HG02938 (cell line): ENCODE measurements around the gene GABBR2.

Experiments
- ATAC-seq: cut with Tn5 transposase; IDR thresholded peaks from one replicate; pipeline ENCODE4 v1.9.1; 2021; ENCODE audit warnings: mild to moderate bottlenecking, moderate library complexity; ENCODE audit not compliant: unreplicated experiment

Gene GABBR2

GRCh38 chr9:98248737-98249474, 459.8 kb downstream of the GABBR2 start:
- no peak for ATAC-seq

- no peak for ATAC-seq
These were observed 460.7 kb downstream of the GABBR2 start for GRCh38 chr9:98247831-98248657.

- no peak for ATAC-seq
These were observed 466.3 kb downstream of the GABBR2 start for GRCh38 chr9:98242426-98242825.

GRCh38 chr9:98241357-98242300, 467.1 kb downstream of the GABBR2 start:
- no peak for ATAC-seq

- ATAC-seq: no peak
These were observed 468.3 kb downstream of the GABBR2 start for GRCh38 chr9:98240475-98240874.
